Left renal cortex interstitium (tissue), 4 donors: ENCODE measurements around the gene FGFR2. TPM values are rescaled to one million over a fixed set of nuclear protein-coding genes. Genes with fewer than 3 reads are reported as not detected.

Experiments used
- DNase-seq, 4 donors: peaks; one replicate each; pipeline ENCODE4 v3.0.0-alpha.2; 2013; ENCODE audit warnings: low read depth in 4 of 4, low spot score in 2 of 4, missing footprints in 1 of 4
- polyA plus RNA-seq, 4 donors: library from polyadenylated mRNA; unstranded; fragments of 120-200 nt; gene quantifications; one replicate each; pipeline ENCODE4 v1.2.1, GENCODE V29; 2013; ENCODE audit not compliant: insufficient read length in 4 of 4

FGFR2 gene
- polyA plus RNA-seq, 4 donors: 96.3 to 110 (median 106) TPM

GRCh38 chr10:121611393-121612159, 13.3 kb upstream of the FGFR2 start:
- no peak for DNase-seq

GRCh38 chr10:121610798-121611323, 12.6 kb upstream of the FGFR2 start:
- no peak for DNase-seq

DNA sequence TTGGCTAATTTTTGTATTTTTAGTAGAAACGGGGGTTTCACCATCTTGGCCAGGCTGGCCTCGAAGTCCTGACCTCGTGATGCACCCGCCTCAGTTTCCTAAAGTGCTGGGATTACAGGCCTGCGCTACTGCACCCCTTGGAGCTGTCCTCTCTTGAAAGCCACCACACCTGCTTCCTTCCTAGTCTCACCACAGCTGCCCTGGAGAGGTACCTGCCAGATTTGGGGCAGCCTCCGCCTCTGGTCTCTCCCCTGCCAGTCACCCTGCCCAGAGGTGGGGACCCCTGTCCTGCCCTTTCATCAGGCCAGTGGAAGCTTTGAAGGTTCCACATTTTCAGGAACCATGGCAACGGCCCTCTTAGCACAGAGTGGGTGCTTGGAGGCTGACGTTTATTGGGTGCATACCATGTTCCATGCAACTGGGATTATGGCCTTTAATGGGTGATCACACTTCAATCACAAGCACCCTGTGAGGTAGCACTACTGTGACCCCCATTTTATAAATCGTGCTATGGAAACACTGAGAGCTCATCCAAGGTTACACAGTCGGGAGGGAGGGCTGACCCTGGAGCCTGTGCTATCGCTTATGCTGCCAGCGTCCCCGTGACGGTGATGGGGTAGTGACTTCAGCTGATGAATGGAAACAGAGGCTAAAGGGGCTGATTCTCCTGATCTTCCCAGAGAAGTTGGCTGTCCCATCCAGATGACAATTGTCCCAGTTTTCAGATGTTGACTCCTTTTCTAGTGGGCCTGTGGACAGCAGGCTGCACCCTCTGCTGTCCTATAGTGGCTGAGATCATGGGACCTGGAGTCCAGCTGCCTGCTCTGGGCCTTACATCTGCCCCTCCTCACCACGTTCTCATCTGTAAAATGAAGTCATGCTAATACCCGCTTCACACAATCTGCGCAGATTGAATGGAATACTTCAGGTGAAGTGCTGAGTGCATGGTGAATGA, 11.5 kb upstream of the FGFR2 start:
- DNase-seq: no peak

DNA sequence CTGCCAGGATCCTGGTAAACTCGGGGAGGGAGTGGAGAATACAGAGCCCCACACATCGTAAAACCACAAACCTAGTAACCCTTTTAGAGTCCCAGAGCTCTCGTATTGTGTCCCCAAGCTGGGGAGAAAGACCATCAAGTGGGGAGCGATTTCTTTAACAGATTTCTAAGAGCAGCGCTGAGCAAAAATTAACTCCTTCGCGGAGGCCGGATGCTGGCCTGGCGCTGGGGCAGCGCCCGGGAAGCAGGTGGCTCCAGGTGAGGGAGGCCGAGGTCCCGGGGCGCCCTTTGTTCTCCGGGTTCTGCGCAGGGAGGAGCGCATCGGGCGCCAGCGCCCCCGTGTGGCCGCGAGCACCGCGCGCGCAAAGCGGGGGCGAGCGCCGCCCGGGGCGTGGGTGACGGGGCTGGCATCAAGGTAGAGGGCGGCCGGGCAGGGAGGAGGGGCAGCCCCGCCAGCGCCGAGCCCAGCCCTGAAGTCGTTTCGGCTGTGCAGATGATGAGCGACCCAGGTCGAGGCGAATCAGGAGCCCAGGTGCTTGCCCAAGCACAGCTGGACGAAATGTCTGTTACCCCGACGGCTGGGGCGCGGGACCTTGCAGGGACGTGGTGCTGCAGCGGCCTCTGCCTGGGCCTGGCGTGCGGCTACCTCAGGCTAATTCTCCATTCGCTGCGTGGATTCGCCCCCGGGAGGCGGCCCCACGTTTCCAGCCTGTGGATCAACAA, 10.4 kb upstream of the FGFR2 start:
- no peak for DNase-seq

- no peak for DNase-seq
Measured at GRCh38 chr10:121607310-121608055, 9.2 kb upstream of the FGFR2 start.

DNA sequence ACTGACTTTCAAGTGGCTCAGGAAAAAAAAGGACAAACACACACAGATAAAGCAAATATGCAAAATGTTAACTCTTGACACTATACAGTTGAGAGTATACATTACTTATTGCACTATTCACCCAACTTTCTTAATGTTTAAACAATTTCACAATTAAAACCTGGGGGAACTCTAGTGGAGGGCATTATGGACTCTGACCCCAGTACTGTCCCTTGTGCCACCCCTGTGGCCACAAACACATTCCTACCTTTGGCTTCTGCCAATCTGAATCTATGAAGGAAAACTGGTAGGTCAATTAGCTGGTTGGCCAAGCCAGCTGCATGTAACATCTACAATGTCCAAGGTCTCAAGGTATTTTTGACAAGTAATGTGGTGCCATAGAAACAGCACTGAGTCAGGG, 7.5 kb upstream of the FGFR2 start:
- DNase-seq: no peak

DNA sequence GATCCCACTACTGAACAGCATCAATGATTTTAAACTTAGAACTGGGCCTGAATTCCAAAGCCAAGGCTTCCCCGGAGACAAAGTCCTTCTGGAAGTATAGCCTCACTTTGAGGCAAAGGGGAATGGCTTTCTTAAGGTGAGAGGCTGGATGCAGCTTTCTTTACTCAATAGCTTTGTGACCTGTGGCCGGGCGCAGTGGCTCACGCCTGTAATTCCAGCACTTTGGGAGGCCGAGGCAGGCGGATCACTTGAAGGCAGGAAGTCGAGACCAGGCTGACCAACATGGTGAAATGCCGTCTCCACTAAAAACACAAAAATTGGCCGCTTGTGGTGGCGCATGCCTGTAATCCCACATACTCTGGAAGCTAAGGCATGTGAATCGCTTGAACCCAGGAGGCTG, 3.2 kb upstream of the FGFR2 start:
- DNase-seq: no peak

- DNase-seq: no peak
Measured at GRCh38 chr10:121600611-121601010, 2.4 kb upstream of the FGFR2 start.

GRCh38 chr10:121599947-121600346, 1.7 kb upstream of the FGFR2 start:
- DNase-seq: no peak

- DNase-seq: no peak
Measured at GRCh38 chr10:121597504-121598262, 561 bp downstream of the FGFR2 start.

- no peak for DNase-seq
Measured at GRCh38 chr10:121596689-121597503, 1.3 kb downstream of the FGFR2 start.

- DNase-seq: no peak
Measured at GRCh38 chr10:121595806-121596688, 2.2 kb downstream of the FGFR2 start.

DNA sequence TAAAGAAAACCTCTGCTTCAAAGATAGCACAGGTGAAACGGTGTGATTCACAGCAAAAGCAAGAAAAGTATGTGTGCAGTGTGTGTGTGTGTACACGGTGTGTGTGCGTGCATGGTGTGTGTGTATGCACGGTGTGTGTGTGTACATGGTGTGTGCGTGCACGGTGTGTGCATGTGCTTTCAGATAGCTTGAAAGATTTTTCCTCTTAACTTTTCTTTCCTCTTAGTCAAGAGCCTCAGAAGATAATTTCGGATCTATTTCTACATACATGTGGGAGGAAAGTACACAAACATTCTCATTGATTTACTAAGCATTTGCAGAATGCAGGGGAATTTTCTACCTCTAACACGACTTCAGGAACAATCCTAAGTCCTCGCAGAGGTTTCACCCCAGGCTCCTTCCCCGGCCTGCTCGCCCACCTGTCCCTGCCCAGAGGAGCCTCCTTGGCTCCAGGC, 2.9 kb downstream of the FGFR2 start:
- no peak for DNase-seq

DNA sequence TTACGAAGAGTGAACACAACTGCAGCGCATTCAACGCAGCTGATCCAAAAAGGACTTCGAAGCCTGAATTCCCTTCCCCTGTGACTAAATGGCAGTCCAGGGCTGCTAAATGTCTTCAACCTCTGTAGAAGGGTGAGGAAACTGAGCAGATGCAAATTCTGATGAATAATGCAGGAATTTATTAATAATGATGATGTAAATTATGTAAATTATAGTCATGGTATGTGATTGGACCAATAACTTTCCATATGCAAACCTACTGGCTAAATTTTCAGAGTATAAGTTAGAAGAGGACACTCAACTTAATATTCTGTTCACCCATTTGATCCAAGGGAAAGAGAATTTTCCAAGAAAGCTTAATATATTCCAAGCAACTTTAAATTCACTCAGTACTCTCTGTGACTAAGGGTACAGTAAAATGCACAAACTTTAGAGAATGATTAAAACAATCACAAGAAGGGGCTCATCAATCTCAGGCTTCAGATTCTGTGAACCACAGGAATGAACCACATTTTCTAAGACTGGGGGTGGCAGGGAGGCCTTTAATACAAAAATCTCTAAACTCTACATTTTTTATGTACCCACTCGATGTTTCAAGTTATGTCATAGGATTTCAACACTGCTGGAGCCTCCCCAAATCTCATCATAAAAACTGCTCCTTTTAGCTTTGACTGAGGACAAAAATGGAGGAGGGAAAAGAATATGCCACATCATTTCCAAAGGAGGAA, 3.5 kb downstream of the FGFR2 start:
- no peak for DNase-seq

DNA sequence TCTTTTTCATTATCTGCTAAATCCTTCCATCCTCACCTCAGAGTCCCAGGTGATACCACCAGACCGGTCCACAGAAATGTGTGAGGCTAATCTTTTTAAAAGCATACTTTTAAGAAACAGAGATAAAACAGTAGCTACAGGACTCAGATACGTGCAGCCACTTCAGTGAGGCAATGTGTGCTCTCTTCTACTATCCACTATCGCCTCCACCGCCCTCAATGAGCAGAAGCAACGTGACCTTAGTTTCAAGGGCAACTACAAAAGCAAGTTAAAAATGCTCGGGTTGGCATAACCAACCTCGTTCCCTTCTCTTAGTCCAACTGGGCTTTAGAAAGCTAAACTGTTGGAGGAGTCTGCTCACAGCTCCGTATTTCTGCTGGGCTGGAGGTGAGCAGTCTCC, 4.2 kb downstream of the FGFR2 start:
- DNase-seq: no peak

- no peak for DNase-seq
Measured at GRCh38 chr10:121593281-121594075, 4.8 kb downstream of the FGFR2 start.
